Stimulated activated CD8-positive, alpha-beta memory T cell treated with anti-CD3 and anti-CD28 coated beads, Interleukin-15, amount 100 ng/mL, for 24 hours (primary cell): Measurements from ENCODE around the gene ZNF770.
"Not testable (repeated sequence)": the region's sequence is repeated elsewhere in the genome, so short reads cannot be mapped to it uniquely, and the experiment has no call there.

Experiments
- DNase-seq: peaks from one replicate; pipeline ENCODE4 v3.0.0-alpha.2; 2020; ENCODE audit warnings: low read depth

ZNF770 gene

DNA sequence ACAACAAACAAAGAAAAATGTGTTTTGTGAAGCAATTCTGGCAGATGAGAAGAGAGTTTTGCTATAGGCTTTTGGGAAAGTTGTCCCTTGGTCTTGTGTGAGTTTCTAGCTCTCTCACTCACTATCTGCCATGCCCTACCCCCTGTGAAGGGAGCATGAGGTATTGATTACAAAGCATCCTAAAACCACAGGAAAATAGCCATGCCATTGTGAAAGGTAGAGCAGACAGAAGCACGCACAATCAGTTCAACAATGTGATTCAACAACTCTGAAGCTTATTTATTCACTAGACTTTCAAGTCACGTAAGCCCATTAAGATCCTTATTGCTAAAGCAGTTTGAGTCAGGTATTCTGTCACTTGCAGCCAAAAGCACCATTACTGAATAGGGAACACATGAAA is 12.0 kb downstream of the ZNF770 start:
- no peak for DNase-seq

DNA sequence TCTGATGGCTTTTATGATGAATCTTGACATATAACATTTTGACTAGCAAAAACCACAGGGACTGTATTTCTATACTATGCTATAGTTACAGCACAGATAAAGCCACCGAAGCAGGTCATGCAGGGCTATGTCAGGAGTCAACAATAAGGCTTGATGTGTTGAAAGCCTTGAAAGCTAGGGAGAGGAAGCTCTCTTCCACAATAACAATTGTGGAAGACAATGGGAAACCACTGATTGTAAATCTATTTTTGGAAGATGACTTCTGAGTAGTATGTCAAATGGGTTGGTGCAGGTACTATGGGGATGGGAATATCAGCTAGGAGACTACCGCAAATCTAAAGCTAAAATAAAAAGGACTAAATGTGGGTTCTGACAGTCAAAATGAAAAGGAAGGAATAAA is 14.6 kb downstream of the ZNF770 start:
- no peak for DNase-seq

DNA sequence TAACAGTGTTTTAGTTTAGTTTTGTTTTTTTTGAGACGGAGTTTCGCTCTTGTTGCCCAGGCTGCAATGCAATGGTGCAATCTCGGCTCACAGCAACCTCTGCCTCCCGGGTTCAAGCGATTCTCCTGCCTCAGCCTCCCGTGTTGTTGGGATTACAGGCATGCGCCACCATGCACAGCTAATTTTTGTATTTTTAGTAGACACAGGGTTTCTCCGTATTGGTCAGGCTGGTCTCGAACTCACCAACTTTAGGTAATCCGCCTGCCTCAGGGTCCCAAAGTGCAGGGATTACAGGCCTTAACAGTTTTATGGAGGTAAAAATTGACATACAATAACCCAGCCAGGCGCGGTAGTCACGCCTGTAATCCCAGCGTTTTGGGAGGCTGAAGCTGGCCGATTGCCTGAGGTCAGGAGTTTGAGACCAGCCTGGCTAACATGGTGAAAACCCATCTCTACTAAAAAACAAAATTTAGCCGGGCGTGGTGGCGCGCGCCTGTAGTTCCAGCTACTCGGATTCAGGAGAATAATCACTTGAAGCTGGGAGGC is 17.9 kb downstream of the ZNF770 start:
- not testable (repeated sequence) for DNase-seq

DNA sequence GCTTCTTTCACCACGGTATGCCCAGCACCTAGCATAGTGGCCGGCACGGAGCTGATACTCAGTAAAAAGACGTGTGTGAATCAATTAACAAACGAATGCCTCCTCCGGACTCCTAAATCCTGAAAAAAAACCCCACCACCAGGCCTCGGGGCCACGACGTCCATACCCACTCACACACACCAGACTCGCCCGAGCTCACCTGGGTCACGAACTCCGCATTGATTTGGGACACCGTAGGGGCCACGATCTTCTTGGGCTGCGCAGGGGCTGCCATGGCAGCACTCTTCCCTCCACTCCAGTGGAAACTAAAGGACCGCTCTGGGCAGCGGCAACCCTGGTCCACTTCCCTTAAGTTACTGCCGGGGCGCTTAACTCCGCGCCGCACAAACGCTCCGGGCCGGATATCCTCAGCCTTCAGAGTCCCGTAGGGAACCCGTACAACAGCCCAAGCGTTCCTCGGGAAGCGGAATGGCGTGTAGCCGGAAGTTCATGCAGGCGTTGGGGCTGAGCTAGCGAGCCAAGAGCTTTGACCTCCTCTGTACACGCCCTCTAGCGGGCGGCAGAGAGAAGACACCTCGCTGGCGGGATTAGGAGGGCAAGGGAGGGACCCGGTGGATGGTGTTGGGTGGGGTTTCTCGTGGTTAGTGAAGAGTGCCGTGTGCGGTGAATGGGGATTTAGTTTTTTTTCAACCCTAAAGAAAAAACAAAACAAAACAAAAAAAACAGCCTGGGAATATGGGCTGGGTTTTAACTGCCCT is 18.6 kb downstream of the ZNF770 start, which contains the start of gene AQR:
AQR (minus strand) TSS at position 403 of the 758 bp plus-strand sequence; CDS start at position 274, 129 bp downstream.
- DNase-seq: peak; percentile 67

DNA sequence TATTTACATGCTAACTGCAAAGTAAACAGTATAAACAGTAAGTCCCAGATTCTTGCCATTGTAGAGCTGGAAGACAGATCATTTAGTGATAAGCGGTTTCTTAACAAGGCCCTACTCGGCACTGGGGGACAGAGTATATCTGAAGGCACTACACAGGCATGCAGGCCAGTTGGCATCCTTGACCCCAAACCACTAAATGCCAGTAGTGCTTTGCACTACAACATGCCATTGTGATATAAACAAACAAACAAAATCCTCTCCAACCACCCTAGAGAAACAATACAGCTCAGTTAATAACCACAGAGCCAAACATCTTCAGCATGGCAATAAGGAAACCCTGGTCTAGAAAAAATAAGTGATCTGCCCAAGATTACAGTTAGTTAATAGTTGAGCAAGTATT is 23.8 kb downstream of the ZNF770 start:
- no peak for DNase-seq

DNA sequence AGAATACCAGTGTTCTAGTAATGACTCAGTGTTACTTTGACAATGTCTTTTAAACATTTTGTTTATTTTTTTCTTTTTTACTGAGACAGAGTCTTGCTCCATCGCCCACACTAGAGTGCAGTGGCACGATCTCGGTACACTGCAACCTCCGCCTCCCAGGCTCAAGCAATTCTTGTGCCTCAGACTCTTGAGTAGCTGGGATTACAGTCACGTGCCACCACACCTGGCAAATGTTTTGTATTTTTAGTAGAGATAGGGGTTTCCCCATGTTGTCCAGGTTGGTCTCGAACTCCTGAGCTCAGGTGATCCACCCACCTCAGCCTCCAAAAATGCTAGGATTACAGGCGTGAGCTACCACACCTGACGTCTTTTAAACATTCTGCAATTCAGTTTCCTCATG is 34.2 kb downstream of the ZNF770 start:
- DNase-seq: no peak

DNA sequence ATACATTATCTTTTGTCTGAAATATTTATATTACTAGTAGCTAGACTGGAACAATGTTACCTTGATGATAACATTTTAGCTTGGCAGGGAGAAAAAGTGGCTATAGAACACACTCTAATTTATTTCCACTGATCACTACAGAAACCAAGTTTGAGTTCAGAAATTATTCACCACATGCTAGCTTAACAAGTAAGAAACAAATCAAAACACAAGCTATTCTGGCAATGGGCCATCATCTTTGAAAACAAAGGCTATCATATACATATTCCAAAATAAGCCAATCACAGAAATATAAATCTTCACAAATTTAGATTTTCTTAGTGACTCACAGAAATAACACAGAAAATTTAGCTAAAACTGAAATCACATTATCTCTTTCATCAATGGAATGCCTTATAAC is 35.6 kb downstream of the ZNF770 start:
- no peak for DNase-seq

DNA sequence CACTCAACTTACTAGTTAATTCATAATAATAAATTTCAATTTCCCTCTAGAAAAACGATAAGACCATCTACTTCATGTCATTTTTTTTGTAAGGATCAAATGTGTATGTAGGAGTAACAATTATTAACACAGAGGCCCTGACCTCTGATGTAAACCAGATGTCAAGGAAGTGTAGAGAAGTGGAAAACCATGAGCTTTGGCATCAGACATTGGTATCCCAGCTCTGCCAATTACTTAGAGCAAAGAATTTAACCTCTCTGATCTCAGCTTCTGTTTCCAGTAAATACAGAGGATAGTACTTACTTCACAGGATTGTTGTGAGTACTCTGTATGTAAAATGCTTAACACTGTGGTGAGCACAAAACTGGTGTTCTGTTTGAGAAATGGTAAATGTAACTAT is 36.1 kb downstream of the ZNF770 start:
- no peak for DNase-seq

DNA sequence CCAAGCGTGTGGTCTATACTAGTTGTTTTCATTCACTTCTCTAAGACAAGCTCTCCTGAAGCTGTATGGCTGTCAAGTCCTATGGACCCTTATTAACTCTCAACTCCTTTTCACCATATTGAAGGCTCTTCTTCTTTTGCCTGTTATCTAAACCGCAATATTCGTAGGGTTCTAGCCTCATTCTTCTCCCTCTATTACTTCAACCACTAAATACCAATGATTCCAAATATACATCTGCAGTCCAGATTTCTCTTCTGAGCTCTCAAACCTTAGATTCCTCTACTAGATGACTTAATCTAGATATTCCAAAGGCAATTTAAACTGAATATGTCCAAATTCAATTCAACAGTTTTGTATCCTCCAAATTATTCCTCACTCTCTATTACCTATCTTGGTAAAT is 43.2 kb downstream of the ZNF770 start:
- no peak for DNase-seq

DNA sequence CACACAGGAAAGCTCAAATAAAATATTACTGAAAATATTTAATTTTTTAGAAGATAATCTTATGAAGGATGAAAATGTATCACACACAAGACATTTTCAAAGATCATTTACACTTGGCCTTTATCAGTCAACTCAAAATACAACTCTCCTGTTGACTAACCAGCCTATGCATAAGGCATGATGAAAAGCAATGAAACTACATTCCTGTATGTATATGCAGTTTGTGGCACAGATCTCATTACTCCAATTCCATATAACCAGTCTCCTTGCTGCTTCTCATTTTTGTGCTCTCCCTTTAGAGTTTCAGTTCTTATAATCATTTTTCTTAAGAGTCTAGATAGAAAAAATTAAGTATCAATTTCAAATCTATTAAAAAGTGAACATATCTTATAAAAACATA is 44.4 kb downstream of the ZNF770 start:
- no peak for DNase-seq

DNA sequence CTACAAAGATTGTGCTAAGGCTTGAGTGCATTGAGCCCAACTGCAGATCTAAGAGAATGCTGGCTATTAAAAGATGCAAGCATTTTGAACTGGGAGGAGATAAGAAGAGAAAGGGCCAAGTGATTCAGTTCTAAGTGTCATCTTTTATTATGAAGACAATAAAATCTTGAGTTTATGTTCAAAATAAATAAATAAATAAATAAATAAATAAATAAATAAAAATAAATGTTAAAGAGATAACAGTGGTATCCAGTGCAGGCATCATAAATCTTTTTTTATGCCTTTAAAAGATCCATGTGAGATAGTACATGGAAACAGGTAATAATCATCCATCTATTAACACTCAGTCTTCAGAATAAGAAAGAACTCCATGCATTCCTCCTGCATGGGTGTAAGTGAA is 44.8 kb downstream of the ZNF770 start:
- DNase-seq: not testable (repeated sequence)

DNA sequence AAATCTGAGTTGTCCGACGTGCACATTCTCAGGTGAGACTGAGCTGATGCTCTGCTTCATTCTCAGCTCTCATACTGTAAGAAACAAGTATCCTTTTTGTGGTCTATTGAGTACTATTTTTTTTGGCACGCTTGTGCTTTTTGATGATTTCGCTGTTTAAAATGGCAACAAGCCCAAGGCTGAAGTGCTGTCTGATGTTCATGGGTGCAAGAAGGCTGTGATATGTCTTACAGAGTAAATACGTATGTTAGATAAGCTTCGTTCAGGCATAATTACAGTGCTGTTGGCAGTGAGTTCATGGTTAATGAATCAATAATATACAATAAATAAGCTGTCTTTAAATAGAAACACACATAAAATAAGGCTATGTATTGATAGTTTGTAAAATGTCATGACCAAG is 45.7 kb downstream of the ZNF770 start:
- no peak for DNase-seq

DNA sequence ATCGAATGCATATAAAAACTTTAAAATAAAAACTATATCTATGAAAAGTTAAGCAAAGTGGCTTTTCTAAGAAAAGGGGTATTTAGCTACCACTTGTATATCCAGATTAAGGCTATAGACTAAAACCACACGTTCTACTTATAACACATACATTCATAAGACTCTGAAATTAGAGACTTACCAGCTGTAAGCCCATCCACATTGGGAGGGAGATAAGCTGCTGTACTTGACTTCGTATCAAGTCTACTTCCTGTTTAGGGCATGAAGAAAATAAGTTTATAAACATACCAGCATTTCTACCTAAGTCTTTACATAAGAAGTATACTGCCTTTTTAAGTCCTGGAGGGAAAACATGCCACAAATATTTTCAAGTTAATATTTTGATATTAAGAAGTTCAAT is 46.3 kb downstream of the ZNF770 start:
- no peak for DNase-seq

DNA sequence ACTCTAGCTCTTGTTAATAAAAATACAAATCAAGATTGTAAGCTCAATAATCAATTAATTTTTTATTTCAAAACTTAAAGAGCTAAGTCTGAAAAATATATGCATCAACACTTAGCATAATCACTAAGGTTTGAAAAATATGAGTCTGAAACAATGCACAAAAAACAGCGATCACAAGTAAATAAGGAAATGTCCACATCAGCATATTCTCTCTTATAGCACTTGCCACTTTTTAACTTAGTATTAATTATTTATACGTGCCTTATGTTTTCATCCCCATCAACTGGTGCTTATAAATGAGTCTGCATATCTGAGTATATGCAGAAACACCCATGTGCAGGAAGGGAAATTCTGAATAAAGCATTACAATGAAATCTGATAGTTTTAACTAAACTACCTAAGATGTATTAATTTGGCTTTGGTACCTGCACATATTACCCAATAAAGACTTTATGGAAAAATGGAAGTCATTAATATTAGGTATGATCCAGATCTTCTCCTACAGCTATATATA is 46.8 kb downstream of the ZNF770 start:
- no peak for DNase-seq

DNA sequence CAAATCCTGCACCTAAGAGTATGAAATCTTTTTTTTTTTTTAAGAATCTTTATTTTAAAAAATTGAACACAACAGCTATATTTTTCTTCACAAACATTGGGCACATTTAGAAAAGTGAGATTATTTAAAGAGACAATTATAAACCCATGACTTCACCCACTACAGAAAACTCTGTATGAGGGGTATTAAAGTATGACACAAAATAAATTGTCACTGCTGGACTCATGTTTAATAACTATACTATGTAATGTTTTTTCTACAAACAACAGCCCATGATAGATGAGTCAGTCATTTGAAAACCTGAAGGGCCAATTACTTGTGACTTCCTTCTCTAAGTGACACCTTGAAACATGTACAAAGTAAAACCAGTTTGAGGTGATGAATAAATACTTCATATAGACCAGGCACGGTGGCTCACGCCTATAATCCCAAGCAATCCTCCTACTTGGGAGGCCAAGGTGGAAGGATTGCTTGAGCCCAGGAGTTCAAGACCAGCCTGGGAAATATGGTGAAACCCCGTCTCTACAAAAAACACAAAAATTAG is 54.6 kb downstream of the ZNF770 start:
- no peak for DNase-seq

DNA sequence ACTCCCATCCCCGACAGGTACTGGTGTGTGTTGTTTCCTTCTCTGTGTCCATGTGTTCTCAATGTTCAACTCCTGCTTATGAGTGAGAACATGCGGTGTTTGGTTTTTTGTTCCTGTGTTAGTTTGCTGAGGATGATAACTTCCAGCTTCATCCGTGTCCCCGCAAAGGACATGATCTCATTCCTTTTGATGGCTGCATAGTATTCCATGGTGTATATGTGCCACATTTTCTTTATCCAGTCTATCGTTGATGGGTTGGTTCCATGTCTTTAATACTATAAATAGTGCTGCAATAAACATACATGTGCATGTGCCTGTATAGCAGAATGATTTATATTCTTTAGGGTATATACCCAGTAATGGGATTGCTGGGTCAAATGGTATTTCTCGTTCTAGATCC is 59.7 kb downstream of the ZNF770 start:
- not testable (repeated sequence) for DNase-seq
